T47D (cell line): ENCODE results near the gene C1QB.

Source experiments
- DNase-seq, 2 experiments: peaks; one replicate each; pipeline versions ENCODE4 v3.0.0 to v3.0.0-alpha.2; 2011 to 2012; ENCODE audit warnings: low read depth in 1 of 2, low spot score in 1 of 2
- JUND ChIP-seq: IDR thresholded peaks from 2 replicates; pipeline ENCODE4 v1.6.1; 2012; ENCODE audit warnings: low read depth
- in situ Hi-C: cut with HindIII; loops from 2 replicates; pipeline ENCODE4 v1.10.0; 2016; ENCODE audit warnings: low sequenced_read_pairs, low pct_unique_long_range_greater_than_20kb

Gene C1QB

GRCh38 chr1:22638476-22639234, 14.4 kb upstream of the C1QB start:
- in situ Hi-C loops, result no loop called here
- no peak for DNase-seq
- no peak for TF ChIP-seq JUND

- no peak for DNase-seq
- in situ Hi-C loops, result no loop called here
- TF ChIP-seq JUND, result no peak
Observed at GRCh38 chr1:22639286-22639685, 13.8 kb upstream of the C1QB start.

- in situ Hi-C loops, result no loop called here
- no peak for DNase-seq
- no peak for TF ChIP-seq JUND
Observed at GRCh38 chr1:22641247-22641646, 11.8 kb upstream of the C1QB start.

GRCh38 chr1:22641906-22642636, 11.0 kb upstream of the C1QB start:
- TF ChIP-seq JUND, result no peak
- in situ Hi-C loops, result no loop called here
- peak; percentile 48 to 59 for DNase-seq

GRCh38 chr1:22643381-22643780, 9.7 kb upstream of the C1QB start, which contains the start of gene C1QC:
Gene C1QC (plus strand): TSS chr1:22643633. CDS start chr1:22644024, 391 bp downstream.
- TF ChIP-seq JUND, result no peak
- in situ Hi-C loops, result no loop called here
- DNase-seq, result no peak

GRCh38 chr1:22643928-22644327, 9.1 kb upstream of the C1QB start:
- DNase-seq, result no peak
- TF ChIP-seq JUND, result no peak
- in situ Hi-C loops, result no loop called here

- TF ChIP-seq JUND, result no peak
- in situ Hi-C loops, result no loop called here
- DNase-seq, result no peak
Observed at GRCh38 chr1:22645931-22646330, 7.1 kb upstream of the C1QB start.

- in situ Hi-C loops, result no loop called here
- no peak for TF ChIP-seq JUND
- DNase-seq, result no peak
Observed at GRCh38 chr1:22646384-22646783, 6.7 kb upstream of the C1QB start.

- no peak for TF ChIP-seq JUND
- in situ Hi-C loops, result no loop called here
- no peak for DNase-seq
Observed at GRCh38 chr1:22650089-22650693, 2.8 kb upstream of the C1QB start.

GRCh38 chr1:22651941-22652856, 837 bp upstream of the C1QB start:
- DNase-seq, result no peak
- TF ChIP-seq JUND, result no peak
- in situ Hi-C loops, result no loop called here

- no peak for TF ChIP-seq JUND
- peak; percentile 27 to 29 for DNase-seq
- in situ Hi-C loops, result no loop called here
Observed at GRCh38 chr1:22654692-22655091, 1.7 kb downstream of the C1QB start.
